Activated CD4-positive, alpha-beta T cell treated with anti-CD3 and anti-CD28 coated beads, Interleukin-10, Interleukin-2, amounts not matched to agents 100 ng/mL and 50 ng/mL, durations not matched to agents 16 hours and 8 hours (primary cell): ENCODE results near the gene ZNF141.
"Not testable (repeated sequence)": the region's sequence is repeated elsewhere in the genome, so short reads cannot be mapped to it uniquely, and the experiment has no call there.

ENCODE experiments used
- DNase-seq: peaks from one replicate; pipeline ENCODE4 v3.0.0-alpha.2; 2020

The ZNF141 gene

DNA sequence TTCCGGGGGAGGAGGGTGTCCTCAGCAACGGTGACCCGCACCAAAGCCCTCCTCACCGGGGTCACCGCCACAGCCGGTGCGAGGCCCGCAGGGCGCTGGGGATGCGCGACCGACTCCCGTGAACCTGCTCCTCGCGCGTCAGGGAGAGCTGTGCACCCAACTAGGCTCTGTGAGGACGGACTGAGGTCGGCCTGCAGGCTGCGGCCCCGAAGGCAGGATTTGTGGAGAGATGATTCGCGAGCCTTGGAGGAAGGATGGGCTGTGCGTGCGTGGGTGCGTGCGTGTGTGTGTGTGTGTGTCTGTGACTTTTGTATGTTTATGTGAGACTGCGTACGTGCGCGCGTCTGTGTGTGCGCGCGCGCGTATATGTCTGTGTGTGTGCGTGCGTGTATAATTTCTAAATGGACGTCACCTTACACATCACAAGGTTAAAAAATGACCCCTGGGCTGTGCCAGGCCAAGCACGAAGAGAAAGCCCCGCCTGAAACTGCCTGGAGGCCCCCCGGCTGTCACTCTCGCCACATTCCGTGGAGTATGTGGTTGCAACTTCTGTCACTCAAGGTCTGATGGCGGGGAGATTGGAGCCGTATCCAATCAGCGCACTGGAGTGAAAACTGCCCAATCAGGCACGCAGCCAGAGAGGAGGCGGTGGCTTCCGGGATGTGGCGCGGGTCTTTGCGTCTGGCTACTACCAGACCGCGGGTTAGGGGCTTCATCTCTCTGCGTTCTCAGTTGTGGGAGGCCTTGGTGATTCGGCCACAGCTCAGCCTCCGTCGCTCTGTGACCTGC, at the start of gene ZNF141:
ZNF141 (plus strand) TSS at position 672 of the 789 bp plus-strand sequence. CDS start 170 bp downstream, outside the sequence.
- peak; percentile 96 for DNase-seq

DNA sequence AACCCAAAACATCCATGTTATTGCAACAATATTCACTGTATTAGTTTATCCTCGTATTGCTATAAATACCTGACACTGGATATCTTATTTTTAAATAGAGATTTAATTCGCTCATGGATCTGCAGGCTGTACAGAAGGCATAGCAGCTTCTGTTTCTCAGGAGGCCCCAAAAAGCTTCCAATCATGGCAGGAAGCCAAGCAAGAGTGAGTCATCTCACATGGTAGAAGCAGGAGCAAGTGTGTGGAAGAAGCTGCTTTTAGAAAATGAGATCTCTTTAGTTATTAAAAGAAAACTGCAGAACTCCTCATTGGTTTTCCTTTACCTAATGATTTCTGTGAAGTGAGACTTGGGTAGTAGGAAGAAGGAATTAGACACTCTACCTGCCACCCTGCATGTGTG, 48.7 kb upstream of the ZNF141 start:
- DNase-seq = no peak

DNA sequence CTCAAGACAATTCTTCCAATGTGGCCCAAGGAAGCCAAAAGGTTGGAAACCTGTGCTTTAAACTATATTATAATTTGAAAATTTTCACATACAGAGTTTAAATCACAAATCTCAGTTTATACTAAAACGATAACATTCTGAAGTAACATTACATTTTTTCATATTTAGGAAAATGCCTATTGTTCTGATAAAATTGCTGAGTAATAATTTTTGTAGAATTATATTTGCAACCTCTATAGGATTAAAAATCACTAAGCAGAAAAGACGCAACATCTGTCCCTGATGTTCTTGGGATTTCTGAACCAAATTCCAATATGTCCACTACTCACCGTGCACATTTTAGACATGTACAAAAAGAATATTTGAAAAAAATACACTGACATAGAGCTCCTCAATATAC, 42.9 kb upstream of the ZNF141 start:
- DNase-seq = no peak

DNA sequence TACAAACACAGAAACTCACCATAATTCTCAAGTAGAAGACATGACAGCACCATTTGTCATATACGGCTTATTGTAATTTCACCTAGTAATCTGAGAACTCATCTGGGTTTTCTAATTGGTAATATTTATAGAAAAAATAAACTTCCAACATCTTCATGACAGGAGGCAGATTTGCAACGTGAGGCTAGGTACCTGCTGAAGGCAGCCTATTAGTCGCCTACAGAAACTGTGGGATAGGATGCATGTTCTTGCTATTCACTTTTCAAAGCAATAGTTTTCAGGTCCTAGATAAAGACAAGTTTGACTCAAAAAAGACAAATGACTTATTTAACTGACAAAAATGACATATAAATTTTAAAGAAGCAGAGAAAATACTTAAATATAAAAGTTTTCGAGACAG, 35.2 kb upstream of the ZNF141 start:
- no peak for DNase-seq

DNA sequence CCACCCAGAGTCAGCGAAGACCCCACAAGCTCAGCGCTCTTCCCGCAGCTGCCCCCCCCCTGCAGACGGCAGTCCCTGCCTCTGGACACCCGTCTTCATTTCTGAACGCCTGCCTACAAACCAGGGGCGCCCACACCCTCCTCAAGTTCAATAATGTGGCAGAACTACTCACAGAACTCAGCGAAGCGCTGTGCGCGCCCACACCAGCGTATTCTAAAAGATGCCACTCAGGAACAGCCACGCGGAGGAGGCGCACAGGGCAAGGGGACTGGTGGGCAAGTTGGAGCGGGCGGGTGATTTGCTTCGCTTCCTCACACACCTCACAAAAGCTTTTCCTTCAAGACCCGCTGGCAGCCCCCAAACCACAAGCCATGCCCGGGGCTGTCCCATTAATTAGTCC, 33.1 kb upstream of the ZNF141 start:
- DNase-seq = not testable (repeated sequence)

DNA sequence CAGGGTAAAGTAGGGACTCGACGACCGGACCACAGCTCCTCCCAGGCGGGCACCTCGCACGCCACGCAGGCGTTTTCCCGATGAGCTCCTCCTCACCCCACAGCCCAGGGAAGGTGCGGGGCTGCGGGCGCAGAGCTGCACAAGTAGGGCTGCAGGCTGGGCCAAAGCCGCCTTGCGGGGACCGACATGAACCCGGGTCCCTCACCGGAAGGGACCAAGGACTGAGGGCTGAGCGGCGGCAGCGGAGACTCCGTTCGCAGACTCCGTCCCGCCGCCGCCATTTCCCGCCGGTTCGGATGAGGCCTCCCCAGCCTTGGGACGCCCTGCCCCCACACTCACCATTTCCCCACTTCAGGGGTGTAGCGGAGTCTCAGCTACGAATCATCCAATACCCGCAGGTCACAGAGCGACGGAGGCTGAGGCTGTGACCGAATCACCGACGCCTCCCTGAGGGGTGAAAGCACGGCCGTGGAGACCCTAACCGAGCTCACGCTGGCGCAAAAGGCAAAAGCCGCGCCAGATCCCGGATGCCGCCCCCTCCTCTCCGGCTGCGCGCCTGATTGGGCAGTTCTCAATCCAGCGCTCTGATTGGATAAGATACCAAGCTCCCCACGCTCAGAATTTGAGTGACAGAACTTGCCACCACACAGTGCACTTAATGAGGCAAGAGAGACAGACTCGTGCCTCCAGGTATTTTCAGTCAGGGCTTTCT, 32.5 kb upstream of the ZNF141 start, which contains the start of gene ZNF732:
ZNF732 (minus strand) TSS at position 506 of the 712 bp plus-strand sequence; CDS start at position 342, 164 bp downstream.
- DNase-seq = no peak

DNA sequence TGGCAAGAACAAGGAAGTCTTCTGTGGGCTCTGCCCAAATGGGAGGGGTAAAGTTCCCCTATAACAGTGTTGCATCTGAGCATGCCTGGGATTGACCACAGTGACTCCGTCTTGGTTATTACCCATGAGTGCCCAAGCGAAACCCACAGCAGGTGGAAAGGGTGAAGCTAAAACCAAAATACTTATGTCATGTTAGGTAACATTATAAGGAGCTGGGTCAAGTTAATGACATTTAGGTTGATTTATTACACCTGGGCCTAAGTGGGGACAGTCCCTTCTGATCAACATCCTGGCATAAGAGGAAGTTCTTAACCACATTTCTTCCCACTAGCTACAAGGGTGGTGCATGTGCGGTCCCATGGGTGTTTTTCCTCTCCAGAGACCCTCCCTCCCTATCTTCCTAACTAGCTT, 31.1 kb upstream of the ZNF141 start:
- peak; percentile 0 for DNase-seq

DNA sequence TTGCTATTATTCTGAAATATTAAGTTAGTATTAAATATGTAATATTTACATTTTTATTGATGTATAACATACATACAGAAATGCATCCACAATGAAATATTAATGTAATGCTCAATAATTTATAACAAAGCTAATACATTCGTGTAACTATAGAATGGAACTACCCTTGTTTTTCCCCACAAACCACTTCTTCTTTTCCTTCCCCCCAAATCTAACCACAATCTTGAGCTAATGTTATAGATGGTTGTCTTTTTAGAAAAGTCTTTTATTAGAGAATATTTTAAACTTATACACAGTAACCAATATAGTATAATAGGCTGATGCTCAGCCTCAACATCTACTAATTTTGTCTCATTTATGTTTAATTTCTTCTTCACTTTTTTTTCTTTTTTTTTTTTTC, 27.8 kb upstream of the ZNF141 start:
- no peak for DNase-seq

DNA sequence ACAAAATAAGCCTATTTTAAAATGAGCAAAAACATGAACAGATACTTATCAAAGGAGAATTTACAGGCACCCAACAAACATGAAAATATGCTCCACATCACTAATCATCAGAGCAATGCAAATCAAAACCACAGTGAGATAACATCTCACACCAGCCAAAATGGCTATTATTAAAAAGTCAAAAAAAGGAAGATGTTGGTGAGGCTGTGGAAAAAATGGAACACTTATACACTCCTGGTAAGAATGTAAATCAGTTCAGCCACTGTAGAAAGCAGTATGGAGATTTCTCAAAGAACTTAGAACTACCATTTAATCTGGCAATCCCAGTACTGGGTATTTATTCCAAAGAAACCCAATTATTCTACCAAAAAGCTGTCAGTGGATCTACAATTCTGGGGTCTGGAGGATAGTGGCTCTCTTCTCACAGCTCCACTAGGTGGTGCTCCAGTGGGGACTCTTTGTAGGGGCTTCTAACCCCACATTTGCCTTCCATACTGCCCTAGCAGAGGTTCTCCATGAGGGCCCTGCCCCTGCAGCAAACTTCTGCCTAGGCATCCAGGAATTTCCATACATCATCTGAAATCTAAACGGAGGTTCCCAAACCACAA, 23.2 kb upstream of the ZNF141 start:
- no peak for DNase-seq

DNA sequence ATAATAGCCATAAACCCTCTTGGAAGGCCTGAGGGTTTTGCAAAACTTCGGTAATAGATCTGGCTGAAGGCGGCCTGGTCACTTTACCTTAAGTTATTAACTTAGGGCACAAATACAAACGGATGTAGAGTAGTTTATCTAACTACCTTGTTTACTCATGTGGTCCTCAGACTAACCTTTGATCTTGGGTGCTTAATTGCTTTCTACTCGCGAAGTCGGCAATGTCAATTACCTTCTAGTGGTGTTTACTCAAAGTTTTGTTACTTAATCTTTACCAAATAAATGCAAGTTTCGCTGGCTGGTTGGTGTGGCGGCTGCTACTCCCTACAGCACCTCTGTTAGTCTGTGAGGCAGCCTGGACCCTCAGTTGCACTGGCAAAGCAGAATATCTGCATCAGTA, 8.9 kb upstream of the ZNF141 start:
- no peak for DNase-seq

DNA sequence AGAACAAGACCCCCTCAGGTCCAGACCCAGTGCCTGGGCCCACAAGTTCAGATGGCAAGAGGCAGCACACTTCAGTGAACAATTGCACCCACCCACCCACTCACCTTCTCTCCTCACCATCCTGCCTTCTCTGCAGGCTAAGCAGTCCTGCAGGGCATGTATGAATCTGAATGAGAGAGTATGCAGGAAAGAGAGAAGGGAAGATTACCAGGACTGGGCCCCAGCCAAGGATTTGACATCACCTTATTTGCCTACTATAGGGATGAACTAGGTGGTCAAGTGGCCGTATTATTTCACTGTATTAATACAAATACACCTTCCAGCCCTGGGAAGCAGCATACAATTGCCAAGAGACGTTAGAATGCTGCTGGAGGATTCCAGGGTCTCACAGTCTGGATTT, 2.1 kb upstream of the ZNF141 start:
- DNase-seq = no peak

DNA sequence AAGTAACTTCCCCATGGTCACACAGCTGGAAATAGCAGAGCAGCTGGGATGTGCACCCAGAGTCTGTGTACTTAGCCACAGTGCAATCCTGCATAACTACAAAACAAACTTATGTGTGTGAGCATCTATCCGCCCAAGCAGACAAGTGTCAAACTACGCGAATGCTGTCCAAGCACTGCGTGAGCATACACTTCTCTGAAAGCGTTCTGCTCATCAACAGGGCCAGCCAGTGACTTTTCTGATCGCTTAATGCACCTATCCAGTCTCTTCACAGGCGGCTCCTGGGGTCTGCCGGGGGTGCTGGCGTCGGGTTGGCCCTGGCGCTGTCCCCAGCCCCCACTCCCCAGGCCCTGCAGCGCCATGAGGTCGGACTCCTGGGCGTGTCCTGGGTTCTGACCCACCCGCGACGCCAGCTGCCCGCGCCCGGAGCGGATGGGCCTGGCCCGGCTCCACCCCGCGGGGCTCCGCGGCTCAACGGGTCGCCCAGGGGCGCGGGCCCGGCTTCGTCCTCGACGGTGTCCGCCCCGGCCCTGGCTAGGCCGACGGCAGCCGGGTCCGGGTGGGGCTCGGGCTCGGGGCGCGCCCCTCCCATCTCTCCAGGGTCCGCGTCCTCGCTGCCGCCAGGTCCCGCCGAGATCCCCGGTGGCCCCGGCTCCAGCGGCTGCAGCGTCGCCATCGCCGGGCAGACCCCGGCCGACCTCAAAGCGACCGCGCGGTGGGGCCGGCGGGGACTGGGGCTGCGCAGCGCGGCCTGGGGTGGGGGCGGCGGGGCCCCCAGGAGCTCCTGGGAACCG, 1.3 kb upstream of the ZNF141 start:
- DNase-seq = no peak

DNA sequence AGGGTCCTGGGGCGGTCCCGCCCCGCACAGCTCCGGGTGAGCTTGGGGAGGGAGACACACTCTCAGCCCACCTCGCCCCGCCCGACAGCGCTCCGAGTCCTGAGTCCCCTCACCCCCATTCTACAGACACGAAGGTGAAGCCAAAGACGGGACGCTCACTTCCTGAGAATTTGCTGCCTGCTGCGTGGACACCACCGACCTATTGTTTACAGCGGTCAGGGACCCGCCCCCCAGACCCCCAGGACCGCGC, 796 bp upstream of the ZNF141 start:
- DNase-seq = no peak

DNA sequence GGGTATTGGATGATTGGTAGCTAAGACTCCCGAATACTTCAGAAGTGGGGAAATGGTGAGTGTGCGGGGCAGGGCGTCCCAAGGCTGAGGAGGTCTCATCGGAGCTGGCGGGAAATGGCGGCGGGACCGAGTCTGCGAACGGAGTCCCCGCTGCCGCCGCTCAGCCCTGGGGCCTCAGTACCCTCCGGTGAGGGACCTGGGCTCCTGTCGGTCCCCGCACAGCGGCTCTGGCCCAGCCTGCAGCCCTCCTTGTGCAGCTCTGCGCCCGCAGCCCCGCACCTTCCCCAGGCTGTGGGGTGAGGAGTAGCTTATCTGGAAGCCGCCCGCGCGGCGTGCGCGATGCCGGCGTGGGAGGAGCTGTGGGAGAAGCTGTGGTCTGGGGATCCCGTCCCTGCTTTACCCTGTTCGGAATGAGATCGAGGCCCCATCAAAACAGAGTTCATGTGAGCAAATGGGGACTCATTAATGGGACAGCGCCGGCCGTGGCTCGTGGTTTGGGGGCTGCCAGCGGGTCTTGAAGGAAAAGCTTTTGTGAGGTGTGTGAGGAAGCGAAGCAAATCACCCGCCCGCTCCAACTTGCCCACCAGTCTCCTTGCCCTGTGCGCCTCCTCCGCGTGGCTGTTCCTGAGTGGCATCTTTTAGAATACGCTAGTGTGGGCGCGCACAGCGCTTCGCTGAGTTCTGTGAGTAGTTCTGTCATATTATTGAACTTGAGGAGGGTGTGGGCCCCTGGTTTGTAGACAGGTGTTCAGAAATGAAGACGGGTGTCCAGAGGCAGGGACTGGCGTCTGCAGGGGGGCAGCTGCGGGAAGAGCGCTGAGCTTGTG, 531 bp downstream of the ZNF141 start:
- peak; percentile 55 for DNase-seq

DNA sequence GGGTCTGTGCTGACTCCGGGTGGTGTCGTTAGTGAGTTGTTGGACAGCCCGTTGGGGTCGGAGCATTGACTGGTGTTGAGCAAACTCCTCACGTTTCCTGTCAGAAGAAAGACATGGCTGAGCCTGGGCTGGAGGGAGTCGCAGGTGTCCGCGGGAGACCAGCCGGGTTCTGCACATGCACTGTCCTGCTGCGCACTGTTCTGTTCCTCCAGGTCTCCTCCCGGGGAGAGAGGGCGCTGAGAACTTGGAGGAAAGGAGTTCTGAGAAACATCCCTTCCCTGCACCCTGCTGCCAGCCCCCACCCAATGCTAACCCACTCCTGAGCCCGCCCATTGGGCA, 1.1 kb downstream of the ZNF141 start:
- peak; percentile 8 for DNase-seq

DNA sequence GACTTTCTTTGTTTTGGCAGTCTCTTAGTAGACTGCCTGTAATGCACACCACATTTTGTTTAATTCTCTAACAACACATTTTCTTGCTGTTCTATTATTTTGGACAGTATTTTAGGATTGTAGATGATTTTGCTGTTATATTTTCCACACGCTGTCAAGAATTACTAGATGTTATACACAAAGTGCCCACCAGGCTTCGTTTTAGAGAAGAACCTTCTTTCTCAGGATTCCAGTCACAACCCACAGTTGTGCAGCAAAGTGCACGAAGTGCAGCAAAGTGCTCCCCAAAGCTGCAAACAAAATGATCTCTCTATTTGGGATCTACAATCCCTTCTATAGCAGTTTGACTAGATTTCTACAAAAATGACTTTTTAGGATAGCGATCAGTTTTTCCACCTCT, 2.4 kb downstream of the ZNF141 start:
- no peak for DNase-seq

DNA sequence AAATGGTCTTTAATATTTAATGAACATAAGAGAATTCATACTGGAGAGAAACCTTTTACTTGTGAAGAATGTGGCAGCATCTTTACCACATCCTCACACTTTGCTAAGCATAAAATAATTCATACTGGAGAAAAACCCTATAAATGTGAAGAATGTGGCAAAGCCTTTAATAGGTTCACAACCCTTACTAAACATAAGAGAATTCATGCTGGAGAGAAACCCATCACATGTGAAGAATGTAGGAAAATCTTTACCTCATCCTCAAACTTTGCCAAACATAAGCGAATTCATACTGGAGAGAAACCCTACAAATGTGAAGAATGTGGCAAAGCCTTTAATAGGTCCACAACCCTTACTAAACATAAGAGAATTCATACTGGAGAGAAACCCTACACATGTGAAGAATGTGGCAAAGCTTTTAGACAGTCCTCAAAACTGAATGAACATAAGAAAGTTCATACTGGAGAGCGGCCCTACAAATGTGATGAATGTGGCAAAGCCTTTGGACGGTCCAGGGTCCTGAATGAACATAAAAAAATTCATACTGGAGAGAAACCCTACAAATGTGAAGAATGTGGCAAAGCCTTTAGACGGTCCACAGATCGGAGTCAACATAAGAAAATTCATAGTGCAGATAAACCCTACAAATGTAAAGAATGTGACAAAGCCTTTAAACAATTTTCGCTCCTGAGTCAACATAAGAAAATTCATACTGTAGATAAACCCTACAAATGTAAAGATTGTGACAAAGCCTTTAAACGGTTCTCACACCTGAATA, 35.6 kb downstream of the ZNF141 start:
- DNase-seq = no peak

DNA sequence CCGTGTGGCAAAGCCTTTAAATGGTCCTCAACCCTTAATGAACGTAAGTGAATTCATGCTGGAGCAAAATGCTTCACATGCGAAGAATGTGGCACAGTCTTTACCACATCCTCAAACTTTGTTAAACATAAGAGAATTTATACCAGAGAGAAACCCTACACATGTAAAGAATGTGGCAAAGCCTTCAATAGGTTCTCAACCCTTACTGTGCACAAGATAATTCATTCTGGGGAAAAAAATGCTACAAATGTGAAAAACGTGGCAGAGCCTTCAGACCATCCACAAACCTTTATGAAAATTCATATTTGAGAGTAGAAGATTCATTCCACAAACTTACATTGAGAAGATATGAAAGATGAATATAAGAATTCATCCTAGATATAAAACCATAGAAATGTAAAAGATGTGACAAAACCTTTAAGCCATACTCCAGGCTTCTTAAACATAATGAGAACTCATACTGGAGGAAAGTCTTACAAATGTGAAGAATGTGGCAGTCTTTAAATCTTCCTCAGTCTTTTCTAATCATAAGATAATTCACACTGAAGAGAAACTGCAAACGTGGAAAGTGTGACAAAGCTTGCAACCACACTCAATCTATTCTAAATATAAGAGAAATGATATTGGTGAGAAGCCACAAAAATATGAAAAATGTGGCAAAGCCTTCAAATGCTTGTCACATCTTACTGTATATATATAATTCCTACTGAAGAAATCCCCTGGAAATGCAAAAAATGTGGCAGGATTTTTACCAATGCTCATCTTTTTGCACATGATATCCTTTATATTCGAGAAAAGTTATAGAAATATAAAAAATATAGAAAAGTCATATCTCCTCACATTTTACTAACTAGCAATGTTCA, 36.9 kb downstream of the ZNF141 start:
- DNase-seq = no peak

DNA sequence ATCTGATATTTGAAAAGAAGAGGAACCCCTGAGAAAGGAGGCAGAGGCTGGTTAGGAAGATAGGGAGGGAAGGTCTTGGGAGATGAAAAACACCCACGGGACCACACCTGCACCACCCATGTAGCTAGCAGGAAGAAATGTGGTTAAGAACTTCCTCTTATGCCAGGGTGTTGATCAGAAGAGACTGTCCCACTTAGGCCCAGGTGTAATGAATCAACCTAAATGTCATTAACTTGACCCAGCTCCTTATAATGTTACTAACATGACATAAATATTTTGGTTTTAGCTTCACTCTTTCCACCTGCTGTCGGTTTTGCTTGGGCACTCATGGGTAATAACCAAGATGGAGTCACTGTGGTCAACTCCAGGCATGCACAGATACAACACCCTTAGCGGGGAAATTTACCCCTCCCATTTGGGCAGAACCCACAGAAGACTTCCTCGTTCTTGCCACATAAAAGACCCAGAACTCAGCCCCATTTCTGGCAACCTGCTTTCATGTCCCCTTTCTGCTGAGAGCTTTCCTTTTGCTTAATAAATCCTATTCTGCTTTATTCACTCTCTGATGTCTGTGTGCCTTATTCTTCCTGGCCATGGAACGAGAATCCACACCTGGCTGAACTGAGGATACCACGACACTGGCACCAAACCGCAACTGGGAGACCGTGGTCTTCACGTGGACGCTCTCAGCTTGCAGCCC, 46.8 kb downstream of the ZNF141 start:
- no peak for DNase-seq
